Retinal pigment epithelial cell (primary cell): Measurements from ENCODE around the gene EEF1AKMT2.
A peak's percentile ranks its signal among the peaks of the same experiment; 100 is the strongest.

Source experiments
- DNase-seq: peaks from one replicate; pipeline ENCODE4 v3.0.0-alpha.2; 2010; ENCODE audit warnings: low read depth
- H3K4me3 ChIP-seq: 2 replicates; pipeline ENCODE4 v1.5.1; 2011; ENCODE audit warnings: mild to moderate bottlenecking, low read length, control low read depth, moderate library complexity
- TF ChIP-seq, protein P1 (sequence below): conservative IDR thresholded peaks from 2 replicates; pipeline ENCODE4 v1.5.1; 2011; ENCODE audit warnings: low read depth, low read length, control low read depth, inconsistent platforms

The EEF1AKMT2 gene

DNA sequence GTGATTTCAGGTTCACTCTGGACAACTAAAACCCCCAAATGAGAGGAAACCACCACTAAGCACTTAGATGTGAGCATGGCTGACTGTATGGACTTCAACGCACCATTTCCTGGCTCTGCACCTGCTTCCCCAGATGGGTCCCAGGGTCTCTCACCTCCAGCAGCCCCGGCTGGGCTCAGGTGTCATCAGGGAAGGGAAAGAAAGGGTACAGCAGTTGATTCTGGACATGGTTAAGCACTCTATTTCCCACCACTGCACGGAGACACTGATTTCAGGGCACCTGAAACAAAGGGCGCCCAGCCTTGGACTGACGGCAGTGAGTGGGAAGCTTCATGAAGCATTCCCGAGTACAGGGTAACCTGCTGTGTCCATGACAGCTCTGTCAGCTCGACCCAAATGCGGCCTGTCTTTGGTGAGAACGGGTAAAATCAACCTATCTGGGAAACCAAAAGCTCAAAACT is 66.5 kb downstream of the EEF1AKMT2 start:
- no peak for DNase-seq
- H3K4me3 ChIP-seq: no peak overlapping the region
- TF ChIP-seq, protein P1, sequence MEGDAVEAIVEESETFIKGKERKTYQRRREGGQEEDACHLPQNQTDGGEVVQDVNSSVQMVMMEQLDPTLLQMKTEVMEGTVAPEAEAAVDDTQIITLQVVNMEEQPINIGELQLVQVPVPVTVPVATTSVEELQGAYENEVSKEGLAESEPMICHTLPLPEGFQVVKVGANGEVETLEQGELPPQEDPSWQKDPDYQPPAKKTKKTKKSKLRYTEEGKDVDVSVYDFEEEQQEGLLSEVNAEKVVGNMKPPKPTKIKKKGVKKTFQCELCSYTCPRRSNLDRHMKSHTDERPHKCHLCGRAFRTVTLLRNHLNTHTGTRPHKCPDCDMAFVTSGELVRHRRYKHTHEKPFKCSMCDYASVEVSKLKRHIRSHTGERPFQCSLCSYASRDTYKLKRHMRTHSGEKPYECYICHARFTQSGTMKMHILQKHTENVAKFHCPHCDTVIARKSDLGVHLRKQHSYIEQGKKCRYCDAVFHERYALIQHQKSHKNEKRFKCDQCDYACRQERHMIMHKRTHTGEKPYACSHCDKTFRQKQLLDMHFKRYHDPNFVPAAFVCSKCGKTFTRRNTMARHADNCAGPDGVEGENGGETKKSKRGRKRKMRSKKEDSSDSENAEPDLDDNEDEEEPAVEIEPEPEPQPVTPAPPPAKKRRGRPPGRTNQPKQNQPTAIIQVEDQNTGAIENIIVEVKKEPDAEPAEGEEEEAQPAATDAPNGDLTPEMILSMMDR: no peak

DNA sequence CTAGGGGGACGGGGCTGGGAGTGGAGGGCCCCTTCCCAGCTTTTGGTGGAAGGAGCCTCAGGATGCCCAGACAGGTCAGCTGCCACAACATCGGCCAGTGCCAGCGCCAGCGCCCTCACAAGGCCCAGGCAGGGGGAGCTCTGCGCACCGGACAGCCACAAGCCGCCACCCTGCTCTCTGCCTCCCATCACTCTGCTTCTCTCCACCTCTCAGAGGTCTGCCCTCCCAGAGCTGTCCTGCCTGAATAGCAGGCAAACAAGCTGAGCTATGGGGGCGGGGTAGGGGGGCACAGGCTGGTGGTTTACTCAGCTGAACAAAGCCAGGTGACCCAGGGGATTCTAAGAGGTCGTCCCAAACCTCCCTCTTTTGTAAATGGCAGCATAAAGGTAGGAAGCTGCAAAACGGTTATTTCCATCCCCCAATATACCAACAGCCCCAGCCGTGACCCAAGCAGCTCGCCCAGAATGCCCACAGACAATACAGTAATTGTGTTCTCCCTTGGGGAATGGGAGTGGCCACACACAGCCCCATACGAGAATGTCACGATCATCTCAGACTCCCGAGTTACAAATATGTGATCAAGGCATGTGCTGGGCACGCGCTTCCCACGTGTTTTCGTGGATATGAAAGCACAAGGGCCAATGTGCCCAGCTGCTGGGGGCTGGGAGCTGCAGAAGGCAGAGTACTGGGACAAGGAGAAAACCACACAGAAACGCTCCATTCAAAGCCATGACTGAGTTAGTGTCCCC is 67.2 kb downstream of the EEF1AKMT2 start:
- H3K4me3 ChIP-seq: no peak overlapping the region
- TF ChIP-seq, protein P1: peak; percentile 29
- DNase-seq: peak; percentile 83

DNA sequence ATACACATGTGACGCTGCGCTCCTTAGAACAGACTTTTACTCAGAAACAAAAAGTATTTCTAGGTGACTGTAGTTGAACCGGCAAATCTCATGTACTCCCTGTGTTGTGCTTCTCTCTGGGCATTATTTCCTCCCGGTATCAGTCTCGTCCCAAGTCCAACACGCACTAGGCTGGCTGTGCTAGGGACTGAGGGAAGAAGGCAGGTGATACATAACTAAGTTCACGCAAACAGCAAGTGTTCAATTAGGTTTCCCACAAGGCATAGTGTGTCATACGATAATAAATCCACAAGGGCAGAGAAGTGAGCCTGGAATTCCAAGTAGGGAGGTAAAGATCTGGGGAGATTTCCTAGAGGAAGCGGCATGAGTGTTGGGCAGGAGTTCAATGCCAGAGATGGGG is 67.9 kb downstream of the EEF1AKMT2 start:
- DNase-seq: no peak
- no peak overlapping the region for H3K4me3 ChIP-seq
- TF ChIP-seq, protein P1: no peak

DNA sequence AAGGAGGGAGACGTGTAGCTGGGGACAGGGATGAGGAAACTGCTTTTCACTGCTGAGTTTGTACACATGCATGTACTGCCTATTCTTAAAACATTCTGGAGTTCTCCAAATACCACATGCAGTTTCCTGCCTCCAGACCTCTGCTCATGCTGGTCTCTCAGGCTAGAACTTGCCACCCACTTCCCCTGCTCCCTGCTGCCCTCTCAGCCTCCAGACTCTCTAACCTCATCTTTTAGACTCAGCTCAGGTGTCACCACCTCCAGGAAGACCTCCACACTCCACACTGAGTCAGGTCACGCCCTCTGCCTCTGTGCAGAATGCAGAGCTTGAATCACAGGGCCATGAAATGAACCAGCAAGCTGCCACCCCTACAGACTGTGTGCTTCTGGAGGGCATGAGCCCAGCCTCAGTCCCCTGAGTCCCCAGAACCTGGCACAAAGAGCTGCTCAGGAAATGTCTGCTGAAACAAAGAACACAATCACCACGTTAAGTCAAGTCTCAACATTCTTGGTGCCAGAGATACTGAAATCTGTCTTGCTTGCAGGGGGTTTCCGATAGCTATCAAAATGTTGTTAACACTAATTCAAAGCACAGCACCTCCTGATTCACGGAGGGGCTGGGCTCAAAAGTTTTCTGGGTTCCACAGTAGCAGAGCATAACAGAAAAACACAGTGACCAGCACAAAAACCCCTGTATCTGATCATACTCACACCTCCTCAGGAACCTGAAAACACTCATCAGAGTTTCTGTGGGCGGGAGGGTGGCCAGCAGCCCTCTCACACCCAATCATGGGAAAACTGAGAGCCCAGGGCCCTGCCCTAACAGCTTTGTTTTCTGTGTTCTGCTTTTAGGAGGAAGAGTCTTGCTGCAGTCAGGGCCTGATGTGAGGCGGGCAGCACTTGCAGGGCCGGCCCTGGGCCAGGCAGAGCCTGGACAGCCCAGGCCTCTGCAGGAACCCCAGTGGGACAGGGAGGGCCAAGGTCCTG is 68.6 kb downstream of the EEF1AKMT2 start:
- TF ChIP-seq, protein P1: no peak
- DNase-seq: no peak
- H3K4me3 ChIP-seq: no peak overlapping the region

DNA sequence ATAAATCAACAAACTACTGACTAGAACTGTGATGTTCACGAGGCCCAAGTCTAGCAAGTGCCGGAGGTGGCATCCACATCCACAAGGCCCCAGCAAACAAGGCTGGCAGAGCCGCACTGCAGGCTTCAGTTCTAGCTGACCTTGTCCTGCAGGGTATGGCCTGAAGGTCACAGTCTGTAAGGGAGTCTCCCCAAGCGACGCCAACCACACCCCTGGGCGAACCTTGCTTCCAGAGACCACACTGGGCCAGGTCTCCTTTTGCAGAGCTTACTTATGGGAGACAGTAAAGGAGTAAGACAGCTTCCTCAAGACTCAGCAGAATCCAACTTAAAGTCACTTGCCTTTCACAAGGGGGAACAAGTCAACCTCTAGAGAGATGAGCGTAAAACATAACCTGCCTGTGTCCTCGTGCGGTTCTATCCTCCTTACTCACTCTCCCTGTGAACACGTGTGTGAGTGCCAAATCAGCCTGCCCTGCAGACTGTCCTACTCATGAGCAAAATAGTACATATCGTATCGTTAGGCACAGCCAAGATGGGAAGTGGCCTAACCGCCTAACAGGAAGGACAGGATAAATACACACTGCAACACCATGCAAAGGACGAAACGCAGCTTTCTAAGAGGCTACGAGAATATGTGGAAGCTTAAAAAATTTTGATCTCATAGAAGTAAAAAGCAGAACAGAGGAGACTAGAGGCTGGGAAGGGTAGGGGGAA is 70.2 kb downstream of the EEF1AKMT2 start:
- no peak overlapping the region for H3K4me3 ChIP-seq
- TF ChIP-seq, protein P1: no peak
- no peak for DNase-seq

DNA sequence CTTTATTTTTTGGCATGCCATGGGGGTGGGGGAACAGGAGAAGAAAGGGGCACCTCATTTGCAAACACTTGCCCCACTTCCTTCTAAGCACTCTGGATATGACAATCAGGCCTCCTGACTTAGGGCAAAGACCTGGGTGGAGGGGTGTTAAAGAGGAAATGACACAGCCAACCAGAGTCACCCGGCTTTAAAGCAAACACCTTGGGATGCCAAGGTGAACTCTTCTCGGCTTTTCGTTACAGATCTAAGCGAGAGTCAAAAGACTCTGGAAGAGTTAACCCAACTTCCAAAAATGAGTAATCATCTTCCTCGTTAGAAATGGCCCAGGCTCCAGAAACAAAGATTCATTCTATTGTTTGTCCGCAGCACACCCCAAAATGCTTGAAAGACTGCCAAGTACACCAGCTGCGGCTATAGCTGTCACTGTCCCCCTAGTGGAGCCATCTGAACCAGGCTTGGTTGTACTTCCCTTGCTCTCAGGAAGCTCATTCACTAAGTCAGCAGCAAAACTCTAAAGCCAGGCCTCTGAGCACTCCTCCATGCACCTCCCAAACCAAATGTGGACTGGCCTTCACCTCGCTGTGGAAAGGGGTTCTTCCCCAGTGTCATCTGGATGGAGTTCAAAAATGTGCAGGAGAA is 72.4 kb downstream of the EEF1AKMT2 start:
- TF ChIP-seq, protein P1: peak; percentile 59
- no peak overlapping the region for H3K4me3 ChIP-seq
- no peak for DNase-seq
